HCT116 (cell line): Measurements from ENCODE around the gene CLEC17A. TPM values are rescaled to one million over a fixed set of nuclear protein-coding genes. Genes with fewer than 3 reads are reported as not detected.

ENCODE experiments used
- ATAC-seq: fragments of 200-7000 bp; cut with Tn5 transposase; 2 replicates; pipeline ENCODE4 v1.9.1; 2020; ENCODE audit warnings: mild to moderate bottlenecking, moderate library complexity
- BruUV-seq: library from RNA; stranded (reverse); fragments of 400-500 nt; replicated peaks from 2 replicates; lab custom pipeline; 2021; lab: Mats Ljungman, UMichigan
- CTCF ChIA-PET: fragments of 300-600 bp; sonication (Branson Sonifier 250); formaldehyde crosslinking; loops from one replicate; lab custom pipeline; 2021; ENCODE audit warnings: antibody characterized with exemption; lab: Charles Lee
- POLR2A ChIA-PET: fragments of 300-600, 350-600 bp; sonication (Branson Sonifier 250); formaldehyde crosslinking; loops from one replicate; lab custom pipeline; 2021; ENCODE audit warnings: antibody characterized with exemption; lab: Charles Lee
- RAD21 ChIA-PET, 2 experiments: fragments of 300-600 bp; sonication (Branson Sonifier 250); formaldehyde crosslinking; loops; one replicate each; lab custom pipeline; 2023; ENCODE audit warnings: low total read pairs in 2 of 2; ENCODE audit not compliant: uncharacterized antibody in 2 of 2, unreplicated experiment in 2 of 2, low non-redundant PET in 1 of 2; lab: Charles Lee
- DNase-seq: peaks from one replicate; pipeline ENCODE4 v3.0.0-alpha.2; 2010; ENCODE audit warnings: low read depth, low spot score
- H2AFZ ChIP-seq: fragments of 200-600 bp; shearing (Covaris generic), sonication (generic); 2 replicates; pipeline ENCODE4 v1.6.1; 2017; ENCODE audit warnings: low read depth, mixed run types, mixed read lengths, antibody characterized with exemption, low read length; ENCODE audit not compliant: poor library complexity, severe bottlenecking
- H3K27ac ChIP-seq: 2 replicates; pipeline ENCODE4 v1.5.1; 2012; ENCODE audit warnings: low read depth, low read length
- H3K27me3 ChIP-seq: fragments of 200-600 bp; sonication (generic); 2 replicates; pipeline ENCODE4 v1.6.1; 2016; ENCODE audit warnings: mixed run types, low read length, mixed read lengths; ENCODE audit not compliant: insufficient read depth
- H3K36me3 ChIP-seq, 2 experiments: fragments of 200-500 bp in 1 of 2; fragments of 200-600 bp in 1 of 2; sonication (Bioruptor generic) in 1 of 2; sonication (generic) in 1 of 2; 2 replicates each; pipeline versions ENCODE4 v1.5.1 to v1.6.1; 2014 to 2016; ENCODE audit warnings: low read length in 2 of 2, inconsistent platforms in 1 of 2, mixed read lengths in 1 of 2, mixed run types in 1 of 2; ENCODE audit not compliant: insufficient read depth in 2 of 2, control insufficient read depth in 1 of 2
- H3K4me1 ChIP-seq, 2 experiments: fragments of 200-600 bp in 1 of 2; sonication (generic) in 1 of 2; 2 replicates each; pipeline versions ENCODE4 v1.5.1 to v1.6.1; 2012 to 2017; ENCODE audit warnings: low read length in 2 of 2, inconsistent platforms in 1 of 2, mild to moderate bottlenecking in 1 of 2, mixed read lengths in 1 of 2, mixed run types in 1 of 2, moderate library complexity in 1 of 2; ENCODE audit not compliant: insufficient read depth in 2 of 2, control insufficient read depth in 1 of 2
- H3K4me2 ChIP-seq: fragments of 200-600 bp; sonication (generic); 2 replicates; pipeline ENCODE4 v1.6.1; 2017; ENCODE audit warnings: mixed run types, low read length, mixed read lengths
- H3K4me3 ChIP-seq, 2 experiments: fragments of 200-600 bp in 1 of 2; sonication (generic) in 1 of 2; replicated peaks in 1 of 2; 2 replicates each; pipeline ENCODE4 v1.5.1; 2011 to 2016; ENCODE audit warnings: low read length in 2 of 2, control low read depth in 1 of 2, low read depth in 1 of 2, mild to moderate bottlenecking in 1 of 2, mixed read lengths in 1 of 2, mixed run types in 1 of 2
- H3K79me2 ChIP-seq: fragments of 200-600 bp; sonication (generic); 2 replicates; pipeline ENCODE4 v1.6.1; 2017; ENCODE audit warnings: mild to moderate bottlenecking, mixed run types, low read length, moderate library complexity, mixed read lengths; ENCODE audit not compliant: insufficient read depth
- H3K9ac ChIP-seq: fragments of 200-600 bp; sonication (generic); 2 replicates; pipeline ENCODE4 v1.6.1; 2016; ENCODE audit warnings: low read length, mixed read lengths
- H3K9me2 ChIP-seq: fragments of 200-600 bp; sonication (generic), shearing (Covaris generic); 2 replicates; pipeline ENCODE4 v1.6.1; 2017; ENCODE audit warnings: mixed run types, mild to moderate bottlenecking, moderate library complexity; ENCODE audit not compliant: insufficient read depth
- H3K9me3 ChIP-seq, 2 experiments: fragments of 200-500 bp in 1 of 2; fragments of 200-600 bp in 1 of 2; sonication (Bioruptor generic) in 1 of 2; sonication (generic) in 1 of 2; 2 replicates each; pipeline ENCODE4 v1.6.1; 2014 to 2017; ENCODE audit warnings: low read length in 2 of 2, mixed read lengths in 2 of 2, inconsistent platforms in 1 of 2, low read depth in 1 of 2, mild to moderate bottlenecking in 1 of 2, mixed run types in 1 of 2, moderate library complexity in 1 of 2; ENCODE audit not compliant: control insufficient read depth in 1 of 2, insufficient read depth in 1 of 2
- H4K20me1 ChIP-seq: fragments of 200-600 bp; sonication (generic), shearing (Covaris generic); 2 replicates; pipeline ENCODE4 v1.6.1; 2017; ENCODE audit warnings: mixed run types, mild to moderate bottlenecking, moderate library complexity; ENCODE audit not compliant: insufficient read depth
- ATF3 ChIP-seq: IDR thresholded peaks from 2 replicates; pipeline ENCODE4 v1.6.1; 2012
- CBX3 ChIP-seq: IDR thresholded peaks from 2 replicates; pipeline ENCODE4 v1.6.1; 2012; ENCODE audit warnings: low read depth
- CTCF ChIP-seq, 3 experiments: fragments of 200-600 bp in 1 of 3; sonication (generic) in 1 of 3; IDR thresholded peaks in 2 of 3; conservative IDR thresholded peaks in 1 of 3; 2 replicates each; pipeline ENCODE4 v1.5.1; 2012 to 2017; ENCODE audit warnings: low read depth in 2 of 3, low read length in 2 of 3, antibody characterized with exemption in 1 of 3, borderline replicate concordance in 1 of 3, control low read depth in 1 of 3, mild to moderate bottlenecking in 1 of 3, mixed read lengths in 1 of 3, mixed run types in 1 of 3, moderate library complexity in 1 of 3; ENCODE audit not compliant: insufficient read depth in 1 of 3
- ELF1 ChIP-seq: IDR thresholded peaks from 2 replicates; pipeline ENCODE4 v1.6.1; 2012; ENCODE audit warnings: low read depth, borderline replicate concordance
- EZH2 ChIP-seq: fragments of 200-600 bp; sonication (generic); IDR thresholded peaks from 2 replicates; pipeline ENCODE4 v1.6.1; 2017; ENCODE audit warnings: antibody characterized with exemption, mixed run types
- FOSL1 ChIP-seq: IDR thresholded peaks from 2 replicates; pipeline ENCODE4 v1.6.1; 2012; ENCODE audit warnings: low read depth
- JUND ChIP-seq: IDR thresholded peaks from 2 replicates; pipeline ENCODE4 v1.6.1; 2012
- MAX ChIP-seq: IDR thresholded peaks from 2 replicates; pipeline ENCODE4 v1.6.1; 2012
- POLR2A ChIP-seq: IDR thresholded peaks from 2 replicates; pipeline ENCODE4 v1.7.0; 2011; ENCODE audit warnings: borderline replicate concordance; ENCODE audit not compliant: insufficient read depth, insufficient read length; ENCODE audit errors: extremely low read depth
- POLR2AphosphoS5 ChIP-seq: IDR thresholded peaks from 2 replicates; pipeline ENCODE4 v1.6.1; 2011; ENCODE audit warnings: mild to moderate bottlenecking, low read depth, low read length, moderate library complexity
- REST ChIP-seq: IDR thresholded peaks from 2 replicates; pipeline ENCODE4 v1.6.1; 2012; ENCODE audit warnings: low read depth
- SP1 ChIP-seq: IDR thresholded peaks from 2 replicates; pipeline ENCODE4 v1.6.1; 2012; ENCODE audit warnings: low read depth
- TCF7L2 ChIP-seq: IDR thresholded peaks from 2 replicates; pipeline ENCODE4 v1.7.0; 2011; ENCODE audit warnings: borderline replicate concordance, inconsistent platforms; ENCODE audit not compliant: insufficient read depth, insufficient read length; ENCODE audit errors: extremely low read depth
- YY1 ChIP-seq: IDR thresholded peaks from 2 replicates; pipeline ENCODE4 v1.6.1; 2011; ENCODE audit warnings: low read length, low read depth, moderate library complexity, mild to moderate bottlenecking; ENCODE audit not compliant: insufficient replicate concordance; ENCODE audit errors: extremely low read depth
- ZBTB33 ChIP-seq: IDR thresholded peaks from 2 replicates; pipeline ENCODE4 v1.6.1; 2011; ENCODE audit warnings: mild to moderate bottlenecking, low read length, moderate library complexity; ENCODE audit not compliant: insufficient replicate concordance; ENCODE audit errors: extremely low read depth
- ZFX ChIP-seq: fragments of 450-650 bp; IDR thresholded peaks from 2 replicates; pipeline ENCODE4 v1.6.1; 2017
- ZNF274 ChIP-seq: fragments of 200-500 bp; sonication (Bioruptor generic); IDR thresholded peaks from 2 replicates; pipeline ENCODE4 v1.6.1; 2014; ENCODE audit warnings: mild to moderate bottlenecking, low read depth, low read length, inconsistent platforms
- intact Hi-C: fragments of 100-400 bp; cut with micrococcal nuclease; formaldehyde crosslinking; loops from 2 replicates; pipeline ENCODE4 v1.10.0; 2022
- total RNA-seq: library from RNA; stranded (reverse); gene quantifications from one replicate; pipeline ENCODE4 v1.2.1, GENCODE V29; 2021; ENCODE audit not compliant: unreplicated experiment

The CLEC17A gene
- total RNA-seq, 1 experiment from 2014 or later = not detected

- no peaks in the 10 kb centered on the region for H3K27me3 ChIP-seq
- no peak overlapping the region for H3K9ac ChIP-seq
- H3K4me3 ChIP-seq = no peak overlapping the region
- no peaks in the 10 kb centered on the region for H3K9me2 ChIP-seq
- ChIA-PET CTCF (interaction anchor here (1.3 kb wide), 1 partner anchor 109 kb away, joined by 6 read pairs; no protein-coding TSS in a partner anchor), RAD21 (no interaction called here), POLR2A (no interaction called here)
- no peak for ATAC-seq
- H4K20me1 ChIP-seq = no peaks in the 10 kb centered on the region
- no peaks in the 10 kb centered on the region for H3K9me3 ChIP-seq
- no peak overlapping the region for H3K4me2 ChIP-seq
- no peak overlapping the region for H2AFZ ChIP-seq
- intact Hi-C loops = no loop called here
- no peak overlapping the region for H3K27ac ChIP-seq
- H3K79me2 ChIP-seq = no peaks in the 10 kb centered on the region
- no peak for TF ChIP-seq SP1
- no peak for TF ChIP-seq CBX3
- TF ChIP-seq ELF1 = no peak
- no peak for TF ChIP-seq FOSL1
- no peak for TF ChIP-seq TCF7L2
- TF ChIP-seq REST = no peak
- no peak for TF ChIP-seq MAX
- no peak for TF ChIP-seq CTCF (IDR thresholded peaks at IDR 0.05 in 2 of 3, conservative IDR thresholded peaks at IDR 0.05 in 1 of 3; ENCODE audit: borderline replicate concordance in 1 of 3, insufficient read depth in 1 of 3, low read depth in 2 of 3, low read length in 2 of 3)
- no peak for TF ChIP-seq ATF3
- no peak for TF ChIP-seq ZBTB33
- no peak for TF ChIP-seq ZNF274
- no peak for TF ChIP-seq POLR2A
- no peak for TF ChIP-seq YY1
- TF ChIP-seq POLR2AphosphoS5 = no peak
- no peak for TF ChIP-seq JUND
- no peak for TF ChIP-seq EZH2
- TF ChIP-seq ZFX = no peak
- BruUV-seq = no TSS peak
- no peak for DNase-seq
- no peaks in the 10 kb centered on the region for H3K36me3 ChIP-seq
- peaks cover 3 to 20% of the 10 kb centered on the region in 2 experiments; a peak in 3 of 4 replicates for H3K4me1 ChIP-seq
Observed at GRCh38 chr19:14577264-14577663, 5.6 kb upstream of the CLEC17A start.
